Choroid plexus epithelial cell (primary cell): ENCODE data around the gene SHC4.

Experiments used
- DNase-seq: peaks from one replicate; pipeline ENCODE4 v3.0.0-alpha.2; 2010; ENCODE audit warnings: low read depth
- H3K4me3 ChIP-seq: 2 replicates; pipeline ENCODE4 v1.5.1; 2011; ENCODE audit warnings: low read depth, mild to moderate bottlenecking, control low read depth, low read length, moderate library complexity
- CTCF ChIP-seq: conservative IDR thresholded peaks from 2 replicates; pipeline ENCODE4 v1.5.1; 2011; ENCODE audit warnings: low read depth, mild to moderate bottlenecking, control low read depth, inconsistent platforms, low read length, moderate library complexity

SHC4 gene

GRCh38 chr15:48905847-48906246 is 57.9 kb downstream of the SHC4 start:
- no peak for TF ChIP-seq CTCF
- no peak for DNase-seq
- H3K4me3 ChIP-seq = no peak overlapping the region

GRCh38 chr15:48905216-48905615 is 58.5 kb downstream of the SHC4 start:
- no peak for DNase-seq
- no peak for TF ChIP-seq CTCF
- no peak overlapping the region for H3K4me3 ChIP-seq

- no peak overlapping the region for H3K4me3 ChIP-seq
- no peak for DNase-seq
- no peak for TF ChIP-seq CTCF
Measured at GRCh38 chr15:48904758-48905157, 59.0 kb downstream of the SHC4 start.

- no peak for DNase-seq
- no peak for TF ChIP-seq CTCF
- no peak overlapping the region for H3K4me3 ChIP-seq
Measured at GRCh38 chr15:48899793-48900192, 63.9 kb downstream of the SHC4 start.

GRCh38 chr15:48898446-48898845 is 65.3 kb downstream of the SHC4 start:
- no peak for TF ChIP-seq CTCF
- no peak for DNase-seq
- H3K4me3 ChIP-seq = no peak overlapping the region

GRCh38 chr15:48898032-48898431 is 65.7 kb downstream of the SHC4 start:
- no peak for TF ChIP-seq CTCF
- no peak overlapping the region for H3K4me3 ChIP-seq
- no peak for DNase-seq

- H3K4me3 ChIP-seq = peak overlapping the region; percentile 54
- no peak for TF ChIP-seq CTCF
- DNase-seq = peak; percentile 86
Measured at GRCh38 chr15:48896869-48897814, 66.6 kb downstream of the SHC4 start.
